ENCODE measurements around the gene PITX1.

Gene PITX1

GRCh38 chr5:135029477-135030122 is 4.4 kb downstream of the PITX1 start:
- no peak for DNase-seq (ENCODE audit: low read depth in 2 of 2)

GRCh38 chr5:135028791-135029476 is 5.1 kb downstream of the PITX1 start:
- DNase-seq (ENCODE audit: low read depth in 2 of 2): no peak

GRCh38 chr5:135027697-135028615 is 6.1 kb downstream of the PITX1 start:
- DNase-seq (ENCODE audit: low read depth in 2 of 2): no peak

DNA sequence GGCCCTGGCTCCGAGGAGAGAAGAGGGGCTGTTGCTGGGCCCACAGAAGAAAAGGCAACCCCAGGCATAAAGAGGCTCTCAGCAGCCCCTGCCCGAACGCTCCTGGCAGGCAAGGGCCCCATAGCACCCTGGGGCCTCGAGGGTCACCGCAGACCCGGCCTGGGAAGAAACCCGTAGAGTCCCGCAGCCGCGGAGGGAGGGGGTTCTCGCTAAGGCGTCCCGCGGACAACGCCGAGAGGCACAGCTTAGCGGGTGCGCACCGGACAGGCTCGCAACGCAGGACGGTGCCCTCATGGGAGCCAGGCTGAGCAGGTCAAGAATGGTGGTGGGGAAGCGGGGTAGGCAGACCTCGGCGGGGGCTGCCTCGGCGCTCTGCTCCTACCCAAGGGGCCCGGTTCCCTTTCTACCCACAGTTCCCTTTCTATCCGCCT is 6.7 kb downstream of the PITX1 start:
- DNase-seq (ENCODE audit: low read depth in 2 of 2): no peak

GRCh38 chr5:135026645-135027265 is 7.3 kb downstream of the PITX1 start:
- no peak for DNase-seq (ENCODE audit: low read depth in 2 of 2)

- DNase-seq (ENCODE audit: low read depth in 2 of 2): no peak
Observed at GRCh38 chr5:135025730-135026644, 8.0 kb downstream of the PITX1 start.

DNA sequence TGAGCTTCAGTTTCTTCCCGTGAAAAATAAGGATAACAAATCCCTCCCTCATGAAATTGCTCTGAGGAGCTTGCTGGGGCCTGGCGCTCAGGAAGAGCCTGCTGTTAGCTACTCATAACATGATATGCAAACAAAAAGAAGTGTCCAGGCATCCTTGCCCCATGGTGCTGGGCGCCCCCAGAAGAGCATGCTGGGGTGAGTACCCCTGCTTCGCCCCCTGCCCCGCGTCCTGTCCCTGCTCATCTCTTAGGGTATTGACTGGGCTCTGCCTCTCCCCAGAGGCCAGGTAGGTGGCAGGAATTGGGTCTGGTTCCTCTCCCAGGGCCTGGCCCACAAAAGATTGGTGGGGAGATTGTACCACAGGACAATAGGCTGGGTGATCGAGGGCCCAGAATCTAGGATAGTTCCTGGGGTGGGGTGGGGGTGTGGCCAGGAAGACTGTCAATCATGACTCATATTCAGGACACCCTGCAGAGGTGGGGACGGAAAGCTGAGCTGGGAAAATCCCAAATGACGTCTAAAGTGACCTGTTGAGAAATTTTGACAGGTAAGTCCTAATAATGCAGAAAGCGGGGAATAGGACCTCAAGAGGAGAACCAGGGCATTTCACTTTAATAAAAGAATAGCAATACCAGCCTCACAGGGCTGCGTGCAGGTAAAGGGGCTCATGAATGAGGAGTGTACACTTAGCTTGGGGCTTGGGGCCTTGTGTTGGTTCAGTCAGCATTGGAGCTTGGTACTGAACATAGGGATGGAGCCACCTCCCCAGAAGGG is 8.9 kb downstream of the PITX1 start:
- no peak for DNase-seq (ENCODE audit: low read depth in 2 of 2)

DNA sequence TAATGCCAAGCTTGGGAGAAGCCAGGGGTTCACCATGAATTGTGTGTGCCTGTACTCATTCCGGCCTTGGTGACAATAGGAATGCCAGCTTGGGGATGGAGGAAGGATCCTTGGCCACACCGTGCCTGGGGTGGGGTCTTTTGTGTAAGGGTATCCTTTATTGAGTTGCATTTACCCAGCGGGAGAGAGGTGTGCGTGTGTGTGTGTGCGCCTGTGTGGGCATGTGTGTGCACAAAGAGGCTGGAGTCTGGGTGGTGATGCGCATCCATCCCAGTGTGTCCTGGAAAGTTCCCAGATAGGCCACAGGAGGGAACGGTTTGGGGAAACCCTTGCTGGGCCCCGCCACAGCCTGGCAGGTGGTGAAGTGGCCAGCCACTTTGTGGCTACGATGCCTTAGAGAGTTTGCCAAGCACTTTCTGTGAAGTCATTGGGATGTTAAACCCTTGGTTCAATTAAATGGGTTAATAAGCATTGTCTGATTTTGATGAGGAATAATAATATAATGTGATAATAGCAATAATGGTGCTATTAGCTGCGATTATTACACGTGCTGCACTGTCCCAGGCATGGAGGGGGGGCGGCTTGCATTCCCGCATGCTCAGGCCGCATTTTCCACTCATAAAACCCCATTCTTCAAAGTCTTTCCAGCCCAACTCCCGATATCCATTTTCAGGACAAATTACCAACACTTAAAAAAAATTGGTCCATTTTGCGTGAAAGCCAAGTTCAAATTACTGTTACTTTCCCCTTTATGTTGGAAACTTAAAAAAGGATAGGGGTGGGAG is 13.7 kb downstream of the PITX1 start:
- DNase-seq (ENCODE audit: low read depth in 2 of 2): no peak

DNA sequence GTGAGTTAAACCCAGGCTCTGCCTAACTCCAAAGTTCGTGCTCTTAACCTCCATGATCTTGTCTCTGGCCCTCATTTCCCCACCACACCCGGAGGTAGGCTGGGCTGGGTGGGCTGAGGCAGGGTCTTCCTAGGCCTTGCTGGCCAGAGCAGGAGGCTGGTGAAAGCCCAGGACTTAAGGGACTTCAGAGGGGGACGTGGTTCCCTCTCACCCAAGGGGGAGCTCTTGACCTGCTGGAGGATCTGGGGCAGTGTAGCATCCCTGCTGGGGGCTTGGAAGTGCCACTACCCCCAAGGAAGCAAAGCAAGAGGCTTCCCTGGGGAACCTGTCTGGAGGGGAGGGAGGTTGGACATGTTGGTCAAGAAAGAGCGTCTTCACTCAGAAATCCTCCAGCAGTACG is 14.7 kb downstream of the PITX1 start:
- no peak for DNase-seq (ENCODE audit: low read depth in 2 of 2)

- no peak for DNase-seq (ENCODE audit: low read depth in 2 of 2)
Observed at GRCh38 chr5:135018457-135018856, 15.6 kb downstream of the PITX1 start.

DNA sequence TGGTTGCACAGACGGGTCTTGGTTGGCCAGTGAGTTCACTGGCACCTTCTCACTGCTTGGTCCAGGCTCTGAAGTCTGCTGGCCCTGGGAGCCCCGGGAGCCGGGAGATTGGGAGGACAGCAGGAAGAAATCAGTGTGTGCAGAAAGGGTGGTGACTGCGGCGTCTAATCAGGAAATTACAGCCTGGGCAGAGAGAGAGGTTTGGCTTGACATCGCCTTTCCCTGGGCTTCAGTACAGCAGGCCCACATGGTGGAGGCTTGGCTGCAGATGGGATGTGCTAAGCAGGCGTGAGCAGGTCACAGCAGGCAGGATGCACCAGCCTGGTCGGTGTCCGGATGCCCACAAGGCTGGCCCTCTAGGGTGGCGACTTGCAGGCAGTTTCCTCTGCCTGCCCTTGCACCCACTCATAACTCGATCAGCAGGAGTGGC is 17.2 kb downstream of the PITX1 start:
- no peak for DNase-seq (ENCODE audit: low read depth in 2 of 2)

GRCh38 chr5:135015942-135016341 is 18.1 kb downstream of the PITX1 start:
- no peak for DNase-seq (ENCODE audit: low read depth in 2 of 2)

- no peak for DNase-seq (ENCODE audit: low read depth in 2 of 2)
Observed at GRCh38 chr5:135013947-135014570, 20.0 kb downstream of the PITX1 start.

GRCh38 chr5:135013445-135013844 is 20.6 kb downstream of the PITX1 start:
- DNase-seq (ENCODE audit: low read depth in 2 of 2): no peak

- no peak for DNase-seq (ENCODE audit: low read depth in 2 of 2)
Observed at GRCh38 chr5:135012951-135013391, 21.1 kb downstream of the PITX1 start.

- DNase-seq (ENCODE audit: low read depth in 2 of 2): no peak
Observed at GRCh38 chr5:135012033-135012588, 21.9 kb downstream of the PITX1 start.

GRCh38 chr5:135011355-135012032 is 22.5 kb downstream of the PITX1 start:
- no peak for DNase-seq (ENCODE audit: low read depth in 2 of 2)

Data from stimulated activated CD8-positive, alpha-beta memory T cell treated with anti-CD3 and anti-CD28 coated beads, Interleukin-15, amount 100 ng/mL, for 48 hours (primary cell).